SK-N-SH treated with all-trans-retinoic acid at 6 μM for 48 hours (cell line): ENCODE data around the gene SPOCD1.

Experiments used
- CSRNP3 ChIP-seq: fragments of 250-450 bp; sonication (Bioruptor Pico); IDR thresholded peaks from 2 replicates; pipeline ENCODE4 v1.5.1; 2021; ENCODE audit warnings: mild to moderate bottlenecking, moderate library complexity
- PATZ1 ChIP-seq: fragments of 250-450 bp; sonication (Bioruptor Pico); IDR thresholded peaks from 2 replicates; pipeline ENCODE4 v1.8.0; 2020; ENCODE audit warnings: mild to moderate bottlenecking, moderate library complexity, borderline replicate concordance
- RARB ChIP-seq: fragments of 250-450 bp; sonication (Bioruptor Pico); IDR thresholded peaks from 2 replicates; pipeline ENCODE4 v1.8.0; 2021; ENCODE audit warnings: mild to moderate bottlenecking, moderate library complexity
- ZNF70 ChIP-seq: fragments of 450-650 bp; formaldehyde crosslinking; IDR thresholded peaks from 2 replicates; pipeline ENCODE4 v1.5.0; 2020; ENCODE audit warnings: mild to moderate bottlenecking, moderate library complexity

GRCh38 chr1:31839662-31840343, 24.0 kb upstream of the SPOCD1 start:
- TF ChIP-seq CSRNP3 (CRISPR knock-in tag) (no peak), RARB (CRISPR knock-in tag) (no peak), PATZ1 (no peak), ZNF70 (CRISPR knock-in tag) (no peak)
